ENCODE results near the gene STING1. TPM values are rescaled to one million over a fixed set of nuclear protein-coding genes. Genes with fewer than 3 reads are reported as not detected.

The STING1 gene
- total RNA-seq, 1 experiment from 2014 or later, result 0.48 TPM

- H3T11ph ChIP-seq (ENCODE audit: low read length), result no peak overlapping the region
- no peak overlapping the region for H3K4ac ChIP-seq (ENCODE audit: low read depth, low read length)
- Mint-ChIP-seq H3K27me3 (ENCODE audit: low read depth) (no peaks in the 10 kb centered on the region; the same call in none of the 2 replicates), H3K36me3 (ENCODE audit: insufficient read depth in 1 of 3, low read depth in 3 of 3) (no peaks in the 10 kb centered on the region), H3K4me1 (peaks cover 0 to 11% of the 10 kb centered on the region in 2 experiments; a peak in 2 of 4 replicates), H3K4me3 (no peak overlapping the region), H3K27ac (no peak overlapping the region), H3K9me3 (no peaks in the 10 kb centered on the region)
- no peak overlapping the region for H3K23ac ChIP-seq (ENCODE audit: insufficient read length, low read depth, low read length)
- no peak overlapping the region for H2BK5ac ChIP-seq (ENCODE audit: insufficient read length, low read length)
- no peak for TF ChIP-seq CTCF (conservative IDR thresholded peaks at IDR 0.05)
- no peak overlapping the region for H2BK12ac ChIP-seq (ENCODE audit: insufficient read length, low read depth, low read length)
- H3K18ac ChIP-seq (ENCODE audit: insufficient read length, low read depth, low read length), result no peak overlapping the region
- no peaks in the 10 kb centered on the region; the same call in 1 of the 2 replicates for H3K4me1 ChIP-seq (ENCODE audit: insufficient read depth, low read length)
- no peaks in the 10 kb centered on the region for H3K23me2 ChIP-seq (ENCODE audit: insufficient read length, low read depth, low read length, poor library complexity, severe bottlenecking)
- no peaks in the 10 kb centered on the region for H3K27me3 ChIP-seq (ENCODE audit: insufficient read depth, low read length)
- no peak overlapping the region for H2BK120ac ChIP-seq (ENCODE audit: low read depth, low read length, poor library complexity, severe bottlenecking)
- H4K20me1 ChIP-seq (ENCODE audit: control insufficient read depth, insufficient read depth, insufficient read length), result no peaks in the 10 kb centered on the region
- H4K91ac ChIP-seq (ENCODE audit: insufficient read length, low read depth, low read length), result no peak overlapping the region
- no peaks in the 10 kb centered on the region for H3K9me3 ChIP-seq (ENCODE audit: control insufficient read depth, low read depth, low read length)
- no peak overlapping the region for H2BK20ac ChIP-seq (ENCODE audit: low read depth, low read length, poor library complexity, severe bottlenecking)
- DNase-seq, result no peak
- H3K79me1 ChIP-seq (ENCODE audit: insufficient read depth, low read depth, low read length, poor library complexity, severe bottlenecking), result no peaks in the 10 kb centered on the region
- no peak overlapping the region for H4K8ac ChIP-seq (replicated peaks; ENCODE audit: insufficient read length, low read depth, low read length)
- no peak overlapping the region for H3K27ac ChIP-seq (ENCODE audit: insufficient read length, low read depth, low read length)
- H3K9ac ChIP-seq (ENCODE audit: extremely low read depth, insufficient read length, low read length), result no peak overlapping the region
- WGBS (ENCODE audit: extremely low coverage, insufficient read length, low lambda C conversion rate), result no CpG with 5 or more reads among the region's 3 CpGs
- H2BK15ac ChIP-seq (ENCODE audit: low read depth, low read length), result no peak overlapping the region
- no peak overlapping the region for H3K14ac ChIP-seq (ENCODE audit: insufficient read depth, low read length)
- H2AK5ac ChIP-seq (ENCODE audit: insufficient read length, low read length), result no peak overlapping the region
- no peaks in the 10 kb centered on the region for H3K79me2 ChIP-seq (ENCODE audit: insufficient read depth, low read length)
- no peak overlapping the region for H3K4me2 ChIP-seq (ENCODE audit: insufficient read depth, insufficient read length, low read length)
- H2AFZ ChIP-seq (ENCODE audit: low read length), result no peak overlapping the region
- H4K5ac ChIP-seq (ENCODE audit: insufficient read length, low read depth, low read length), result no peak overlapping the region
- no peak overlapping the region for H3K56ac ChIP-seq (ENCODE audit: insufficient read length, low read depth, low read length)
These were observed 11.7 kb upstream of the STING1 start for GRCh38 chr5:139494256-139494655.

Data from H9 (cell line).